MM.1S (cell line): ENCODE data around the gene ENOX1.

Experiments
- CTCF ChIP-seq: fragments of 300-600 bp; sonication (generic); IDR thresholded peaks from 2 replicates; pipeline ENCODE4 v1.5.1; 2016; ENCODE audit warnings: antibody characterized with exemption, low read length, mixed read lengths
- EZH2 ChIP-seq: fragments of 300-600 bp; sonication (generic); optimal IDR thresholded peaks from 2 replicates; pipeline ENCODE3; 2017; ENCODE audit warnings: low read depth, mild to moderate bottlenecking, antibody characterized with exemption, low read length, mixed read lengths
- EZH2phosphoT487 ChIP-seq: fragments of 300-600 bp; sonication (generic); IDR thresholded peaks from 2 replicates; pipeline ENCODE4 v1.6.1; 2018; ENCODE audit warnings: antibody characterized with exemption, low read length

DNA sequence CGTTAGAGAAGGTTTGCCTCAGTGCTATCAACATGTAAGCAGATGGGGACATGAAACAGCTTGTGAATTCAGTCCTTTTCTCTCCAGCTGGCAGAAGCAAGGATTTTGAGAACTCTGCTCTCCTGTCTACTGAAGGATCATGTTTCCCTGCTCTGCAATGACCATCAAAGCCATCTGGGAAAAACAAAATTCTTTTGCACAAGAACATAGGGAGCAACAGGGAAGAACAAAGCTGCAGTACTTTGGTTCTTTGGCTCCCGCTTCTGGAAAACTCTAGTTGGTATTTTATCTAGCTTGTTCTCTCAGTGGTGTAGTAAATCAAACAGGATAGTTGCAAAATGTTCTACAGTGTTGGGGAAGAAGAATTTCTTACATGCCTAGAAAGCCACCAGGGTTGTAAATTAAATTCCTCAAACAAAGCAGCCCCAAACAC is 270.4 kb downstream of the ENOX1 start:
- no peak for TF ChIP-seq CTCF
- TF ChIP-seq EZH2: no peak
- no peak for TF ChIP-seq EZH2phosphoT487
